ENCODE measurements around the gene GAS2L1.

GAS2L1 gene

DNA sequence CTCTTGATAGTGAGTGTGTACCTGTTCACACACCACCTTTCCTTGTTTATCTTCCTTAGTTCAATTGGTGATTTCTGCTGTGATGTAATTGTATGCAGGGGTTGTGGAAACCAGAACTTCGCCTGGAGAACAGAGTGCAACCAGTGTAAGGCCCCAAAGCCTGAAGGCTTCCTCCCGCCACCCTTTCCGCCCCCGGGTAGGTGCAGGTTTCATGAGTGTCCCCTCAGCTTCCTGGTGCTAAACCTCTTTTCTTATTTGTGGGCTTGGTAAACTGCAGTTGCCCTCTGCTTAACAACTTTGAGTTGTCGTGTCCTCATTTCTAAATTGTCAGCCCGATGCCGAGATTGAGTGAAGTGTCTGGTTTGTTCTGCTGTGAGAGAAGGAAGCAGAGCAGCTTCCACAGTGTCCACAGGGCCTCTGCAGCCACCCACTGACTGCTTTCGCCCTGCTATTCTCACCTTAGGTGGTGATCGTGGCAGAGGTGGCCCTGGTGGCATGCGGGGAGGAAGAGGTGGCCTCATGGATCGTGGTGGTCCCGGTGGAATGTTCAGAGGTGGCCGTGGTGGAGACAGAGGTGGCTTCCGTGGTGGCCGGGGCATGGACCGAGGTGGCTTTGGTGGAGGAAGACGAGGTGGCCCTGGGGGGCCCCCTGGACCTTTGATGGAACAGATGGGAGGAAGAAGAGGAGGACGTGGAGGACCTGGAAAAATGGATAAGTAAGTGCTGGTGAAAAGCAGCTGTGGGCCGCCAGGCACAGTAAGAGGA is 7.1 kb upstream of the GAS2L1 start:
- no peaks in the 10 kb centered on the region for H3K9me3 ChIP-seq
- H3K4me3 ChIP-seq (ENCODE audit: low read depth in 1 of 2, low read length in 1 of 2): no peak overlapping the region
- no peak overlapping the region for H3K27ac ChIP-seq
- peaks cover 80% of the 10 kb centered on the region for H3K36me3 ChIP-seq
- H3K27me3 ChIP-seq: peaks cover 5% of the 10 kb centered on the region
- no peaks in the 10 kb centered on the region for H3K4me1 ChIP-seq (ENCODE audit: control insufficient read depth in 1 of 2, insufficient read depth in 1 of 2, low read depth in 1 of 2, low read length in 1 of 2)
- TF ChIP-seq, protein P1, sequence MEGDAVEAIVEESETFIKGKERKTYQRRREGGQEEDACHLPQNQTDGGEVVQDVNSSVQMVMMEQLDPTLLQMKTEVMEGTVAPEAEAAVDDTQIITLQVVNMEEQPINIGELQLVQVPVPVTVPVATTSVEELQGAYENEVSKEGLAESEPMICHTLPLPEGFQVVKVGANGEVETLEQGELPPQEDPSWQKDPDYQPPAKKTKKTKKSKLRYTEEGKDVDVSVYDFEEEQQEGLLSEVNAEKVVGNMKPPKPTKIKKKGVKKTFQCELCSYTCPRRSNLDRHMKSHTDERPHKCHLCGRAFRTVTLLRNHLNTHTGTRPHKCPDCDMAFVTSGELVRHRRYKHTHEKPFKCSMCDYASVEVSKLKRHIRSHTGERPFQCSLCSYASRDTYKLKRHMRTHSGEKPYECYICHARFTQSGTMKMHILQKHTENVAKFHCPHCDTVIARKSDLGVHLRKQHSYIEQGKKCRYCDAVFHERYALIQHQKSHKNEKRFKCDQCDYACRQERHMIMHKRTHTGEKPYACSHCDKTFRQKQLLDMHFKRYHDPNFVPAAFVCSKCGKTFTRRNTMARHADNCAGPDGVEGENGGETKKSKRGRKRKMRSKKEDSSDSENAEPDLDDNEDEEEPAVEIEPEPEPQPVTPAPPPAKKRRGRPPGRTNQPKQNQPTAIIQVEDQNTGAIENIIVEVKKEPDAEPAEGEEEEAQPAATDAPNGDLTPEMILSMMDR (IDR thresholded peaks at IDR 0.05): no peak

DNA sequence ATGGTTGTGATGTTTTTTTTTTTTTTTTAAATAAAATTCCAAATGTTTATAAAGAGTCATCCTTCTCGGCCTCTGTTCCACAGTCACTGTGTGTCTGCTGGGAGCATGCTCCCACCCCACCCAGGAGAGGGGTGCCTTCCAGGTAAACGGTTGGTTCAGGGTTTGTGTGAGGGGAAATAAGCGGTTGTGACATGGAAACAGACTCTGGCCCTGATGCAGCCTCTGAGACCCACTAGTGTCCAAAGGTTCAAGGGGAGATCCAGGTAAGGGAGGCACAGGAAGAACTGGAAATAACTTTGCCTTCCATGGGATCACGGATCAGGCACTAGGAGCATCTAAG is 6.0 kb upstream of the GAS2L1 start:
- Histone ChIP-seq H3K4me3 (ENCODE audit: low read depth in 1 of 2, low read length in 1 of 2) (no peak overlapping the region), H3K36me3 (peaks cover 69% of the 10 kb centered on the region), H3K9me3 (no peaks in the 10 kb centered on the region), H3K4me1 (ENCODE audit: control insufficient read depth in 1 of 2, insufficient read depth in 1 of 2, low read depth in 1 of 2, low read length in 1 of 2) (no peaks in the 10 kb centered on the region), H3K27me3 (peaks cover 16% of the 10 kb centered on the region), H3K27ac (peak overlapping the region; percentile 2)
- TF ChIP-seq, protein P1 (IDR thresholded peaks at IDR 0.05): no peak

DNA sequence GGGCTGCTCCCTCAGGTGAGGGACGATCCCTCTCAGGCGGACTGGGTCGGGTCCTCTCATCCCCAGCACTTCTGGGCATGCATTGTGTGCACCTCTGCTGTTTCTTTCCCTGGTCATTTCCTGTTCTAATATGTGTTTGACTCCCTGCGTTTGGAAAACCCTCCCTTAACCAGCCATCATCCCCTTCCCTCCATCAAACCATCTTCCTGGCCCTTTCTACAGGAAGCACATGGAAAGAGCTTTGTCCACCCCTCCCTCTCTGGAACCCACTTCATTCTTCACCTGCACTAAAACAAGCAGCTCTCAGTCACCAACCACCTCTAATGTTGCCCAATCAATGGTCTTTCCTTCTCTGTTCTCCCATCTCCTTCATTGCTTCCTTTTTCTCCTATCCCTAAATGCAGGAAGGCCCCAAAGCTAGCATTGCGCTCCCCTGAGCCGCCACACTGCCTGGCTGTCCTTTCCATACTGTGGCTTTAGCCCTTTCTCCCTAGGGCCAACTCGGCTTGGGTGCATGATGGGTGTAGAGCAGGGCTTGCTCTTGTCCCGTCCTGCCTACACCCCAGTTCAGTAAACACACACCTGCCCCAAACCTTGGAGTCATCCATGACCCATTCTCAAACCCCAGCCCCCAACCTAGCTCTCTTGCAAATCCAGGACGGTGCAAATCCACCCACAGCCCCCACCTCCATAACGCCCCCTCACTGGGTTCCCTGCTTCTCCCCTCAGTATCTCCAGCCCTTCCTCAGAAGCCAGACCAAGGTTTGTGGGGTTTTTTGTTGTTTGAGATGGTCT is 5.4 kb upstream of the GAS2L1 start:
- TF ChIP-seq, protein P1 (IDR thresholded peaks at IDR 0.05): no peak
- Histone ChIP-seq H3K4me1 (ENCODE audit: control insufficient read depth in 1 of 2, insufficient read depth in 1 of 2, low read depth in 1 of 2, low read length in 1 of 2) (no peaks in the 10 kb centered on the region), H3K9me3 (no peaks in the 10 kb centered on the region), H3K27ac (peak overlapping the region; percentile 2), H3K4me3 (ENCODE audit: low read depth in 1 of 2, low read length in 1 of 2) (no peak overlapping the region), H3K36me3 (peaks cover 63% of the 10 kb centered on the region), H3K27me3 (peaks cover 22% of the 10 kb centered on the region)

DNA sequence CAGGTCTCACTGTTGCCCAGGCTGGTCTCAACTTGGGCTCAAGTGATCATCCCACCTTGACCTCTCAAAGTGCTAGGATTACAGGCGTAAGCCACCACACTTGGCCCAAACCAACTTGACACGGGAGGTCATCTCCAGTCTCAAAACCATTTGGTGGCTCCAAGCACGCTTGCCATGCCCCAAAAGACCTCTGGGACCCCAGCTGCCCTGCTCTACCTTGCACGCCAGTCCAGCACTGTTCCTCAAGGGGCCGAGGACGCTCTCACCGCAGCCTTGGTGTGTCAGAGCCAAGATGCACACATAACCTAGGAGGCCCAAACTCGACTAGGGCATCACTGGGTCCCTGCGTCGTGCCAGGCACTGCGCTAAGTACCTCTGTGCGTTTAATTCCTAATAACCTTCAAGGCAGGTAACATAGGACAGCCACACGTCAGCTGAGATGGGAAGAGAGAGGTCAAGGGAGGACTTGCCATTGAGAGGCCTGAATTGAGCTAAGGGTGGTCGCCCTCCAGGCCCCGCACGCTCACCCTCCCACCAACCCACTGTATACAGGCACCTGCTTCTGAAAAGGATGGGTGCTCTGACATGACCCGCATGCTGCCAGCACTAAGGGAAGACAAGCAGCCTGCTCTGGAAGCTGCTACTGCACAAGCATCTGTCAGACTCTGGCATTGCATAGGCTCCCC is 4.6 kb upstream of the GAS2L1 start:
- H3K4me1 ChIP-seq (ENCODE audit: control insufficient read depth in 1 of 2, insufficient read depth in 1 of 2, low read depth in 1 of 2, low read length in 1 of 2): peaks cover 4 to 9% of the 10 kb centered on the region in 2 experiments
- H3K4me3 ChIP-seq (ENCODE audit: low read depth in 1 of 2, low read length in 1 of 2): no peak overlapping the region
- no peak overlapping the region for H3K27ac ChIP-seq
- TF ChIP-seq, protein P1 (IDR thresholded peaks at IDR 0.05): no peak
- H3K27me3 ChIP-seq: peaks cover 30% of the 10 kb centered on the region
- no peaks in the 10 kb centered on the region for H3K9me3 ChIP-seq
- H3K36me3 ChIP-seq: peaks cover 54% of the 10 kb centered on the region

DNA sequence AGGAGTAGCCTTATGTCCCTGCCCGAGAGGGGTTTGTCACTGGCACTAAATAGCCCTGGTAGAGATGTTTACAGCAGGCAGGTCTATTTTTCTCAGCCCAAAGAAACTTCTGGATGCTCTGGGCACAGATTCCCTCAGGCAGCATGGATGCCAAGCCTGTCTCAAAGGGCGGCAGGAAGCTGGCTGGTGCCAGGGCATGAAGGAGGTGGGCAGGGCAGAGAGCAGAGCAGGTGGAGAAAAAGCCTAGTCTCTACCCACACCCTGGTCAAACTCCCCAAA is 4.1 kb upstream of the GAS2L1 start:
- Histone ChIP-seq H3K4me1 (ENCODE audit: control insufficient read depth in 1 of 2, insufficient read depth in 1 of 2, low read depth in 1 of 2, low read length in 1 of 2) (peaks cover 4 to 13% of the 10 kb centered on the region in 2 experiments), H3K36me3 (peaks cover 50% of the 10 kb centered on the region), H3K27me3 (peaks cover 35% of the 10 kb centered on the region), H3K27ac (no peak overlapping the region), H3K9me3 (no peaks in the 10 kb centered on the region), H3K4me3 (ENCODE audit: low read depth in 1 of 2, low read length in 1 of 2) (no peak overlapping the region)
- TF ChIP-seq, protein P1 (IDR thresholded peaks at IDR 0.05): no peak
